Measurements from ENCODE around the gene ERC2.

Gene ERC2

GRCh38 chr3:55477306-55478303, 990.7 kb downstream of the ERC2 start:
- no peak for DNase-seq

DNA sequence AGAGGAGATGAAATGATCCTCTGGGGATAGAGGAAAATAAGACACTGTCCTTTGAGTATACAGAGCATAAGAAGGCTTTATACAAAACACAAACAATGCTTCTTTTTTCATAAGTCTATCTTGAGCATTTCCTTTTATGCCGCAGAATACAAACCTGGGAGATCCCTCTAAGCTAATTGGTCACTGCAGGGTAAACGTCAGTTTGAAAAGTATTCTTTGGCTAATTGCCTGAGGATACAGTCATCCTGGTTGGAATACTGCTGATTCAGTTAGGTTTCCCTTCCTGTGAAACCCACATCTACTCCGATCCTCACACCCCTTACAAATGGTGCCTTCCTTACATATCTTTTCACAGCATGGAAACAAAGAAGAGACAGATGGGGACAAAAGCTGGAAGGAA, 991.8 kb downstream of the ERC2 start:
- no peak for DNase-seq

GRCh38 chr3:55474213-55474632, 994.0 kb downstream of the ERC2 start:
- DNase-seq = no peak

GRCh38 chr3:55473788-55474187, 994.5 kb downstream of the ERC2 start:
- no peak for DNase-seq

GRCh38 chr3:55471522-55472280, 996.6 kb downstream of the ERC2 start:
- DNase-seq = no peak

- DNase-seq = no peak
These were observed 997.2 kb downstream of the ERC2 start for GRCh38 chr3:55471084-55471483.

- no peak for DNase-seq
These were observed 998.2 kb downstream of the ERC2 start for GRCh38 chr3:55469957-55470526.

GRCh38 chr3:55468251-55468650, 1000.0 kb downstream of the ERC2 start:
- no peak for DNase-seq

DNA sequence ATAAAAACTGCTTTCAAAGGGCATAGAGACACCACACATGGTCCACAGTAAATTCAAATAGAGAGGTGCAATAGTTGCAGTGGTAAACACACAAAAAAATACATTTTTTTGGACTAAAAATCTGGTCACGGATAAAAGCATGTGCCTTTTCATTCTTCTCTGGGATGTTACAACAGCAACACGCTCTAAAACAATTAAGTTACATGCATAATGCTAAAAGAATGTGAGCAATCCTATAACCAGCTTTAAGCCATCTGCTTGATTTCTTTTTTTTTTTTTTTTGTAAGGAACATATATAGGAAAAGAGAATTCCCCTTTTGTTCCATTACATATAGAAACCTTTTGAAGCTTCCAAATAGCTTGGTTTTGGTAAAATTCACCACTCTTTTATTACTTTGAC, 1001.2 kb downstream of the ERC2 start:
- DNase-seq = no peak

- no peak for DNase-seq
These were observed 1001.7 kb downstream of the ERC2 start for GRCh38 chr3:55466526-55466925.

- no peak for DNase-seq
These were observed 1006.4 kb downstream of the ERC2 start for GRCh38 chr3:55461896-55462295.

GRCh38 chr3:55459838-55460237, 1008.4 kb downstream of the ERC2 start:
- no peak for DNase-seq
